H1 (cell line): Measurements from ENCODE around the gene TDP2. TPM values are rescaled to one million over a fixed set of nuclear protein-coding genes. Genes with fewer than 3 reads are reported as not detected.

Experiments
- CTCF ChIA-PET: fragments of 300-600 bp; sonication (Branson Sonifier 250); formaldehyde crosslinking; loops from one replicate; lab custom pipeline; 2021; ENCODE audit not compliant: partially characterized antibody; lab: Charles Lee
- POLR2A ChIA-PET: fragments of 300-600 bp; sonication (Branson Sonifier 250); formaldehyde crosslinking; loops from one replicate; lab custom pipeline; 2021; ENCODE audit warnings: inconsistent platforms; ENCODE audit not compliant: partially characterized antibody; lab: Charles Lee
- DNase-seq, 2 experiments: peaks; one replicate each; pipeline versions ENCODE4 v3.0.0 to v3.0.0-alpha.2; 2010 to 2022; ENCODE audit warnings: low spot score in 2 of 2, low read depth in 1 of 2, mixed read lengths in 1 of 2
- FAIRE-seq: peaks from 2 replicates; lab custom pipeline; 2011; peaks lifted over from hg19 to GRCh38; lab: Jason Lieb, UNC
- H2AFZ ChIP-seq: 2 replicates; pipeline ENCODE4 v1.8.1; 2012; ENCODE audit warnings: low read length, inconsistent platforms
- H2AK5ac ChIP-seq: 2 replicates; pipeline ENCODE4 v1.6.1; 2013; ENCODE audit warnings: low read depth, low read length
- H2BK120ac ChIP-seq: replicated peaks from 2 replicates; pipeline ENCODE3; 2013; ENCODE audit warnings: low read depth, low read length, inconsistent platforms
- H2BK12ac ChIP-seq: 2 replicates; pipeline ENCODE4 v1.6.1; 2013; ENCODE audit warnings: low read depth, low read length
- H2BK15ac ChIP-seq: 2 replicates; pipeline ENCODE4 v1.6.1; 2013; ENCODE audit warnings: low read length
- H2BK20ac ChIP-seq: 2 replicates; pipeline ENCODE4 v1.6.1; 2013; ENCODE audit warnings: low read length
- H2BK5ac ChIP-seq: 2 replicates; pipeline ENCODE4 v1.6.1; 2013; ENCODE audit warnings: low read depth, low read length
- H3K14ac ChIP-seq: 2 replicates; pipeline ENCODE4 v1.6.1; 2013; ENCODE audit warnings: inconsistent platforms; ENCODE audit not compliant: insufficient read length
- H3K18ac ChIP-seq: 2 replicates; pipeline ENCODE4 v1.6.1; 2013; ENCODE audit warnings: low read length; ENCODE audit errors: extremely low read depth
- H3K23ac ChIP-seq: 2 replicates; pipeline ENCODE4 v1.6.1; 2013; ENCODE audit warnings: inconsistent platforms; ENCODE audit not compliant: insufficient read length
- H3K23me2 ChIP-seq: 2 replicates; pipeline ENCODE4 v1.6.1; 2013; ENCODE audit warnings: low read depth, low read length
- H3K27ac ChIP-seq: 2 replicates; pipeline ENCODE4 v1.6.1; 2011; ENCODE audit warnings: low read depth, low read length, inconsistent platforms
- H3K27me3 ChIP-seq, 4 experiments: replicated peaks in 1 of 4; 1 replicate in 1 of 4; 2 replicates in 3 of 4; pipeline versions ENCODE4 v1.6.1 to v1.8.1; 2011 to 2013; ENCODE audit warnings: low read length in 3 of 4, mild to moderate bottlenecking in 3 of 4, inconsistent platforms in 2 of 4, mixed read lengths in 2 of 4, moderate library complexity in 1 of 4; ENCODE audit not compliant: control insufficient read depth in 3 of 4, insufficient read depth in 3 of 4; ENCODE audit errors: extremely low read depth in 1 of 4
- H3K36me3 ChIP-seq, 4 experiments: 2 replicates each; pipeline versions ENCODE4 v1.6.1 to v1.8.1; 2011 to 2013; ENCODE audit warnings: mild to moderate bottlenecking in 4 of 4, low read length in 3 of 4, moderate library complexity in 2 of 4, control low read depth in 1 of 4, inconsistent platforms in 1 of 4; ENCODE audit not compliant: insufficient read depth in 4 of 4, control insufficient read depth in 2 of 4
- H3K4ac ChIP-seq: replicated peaks from 2 replicates; pipeline ENCODE3; 2013; ENCODE audit warnings: low read length, low read depth, mixed read lengths, inconsistent platforms; ENCODE audit not compliant: insufficient read length
- H3K4me1 ChIP-seq, 4 experiments: replicated peaks in 1 of 4; 1 replicate in 1 of 4; 2 replicates in 3 of 4; pipeline versions ENCODE4 v1.6.1 to v1.8.1; 2011 to 2013; ENCODE audit warnings: low read length in 3 of 4, inconsistent platforms in 2 of 4, mixed read lengths in 1 of 4; ENCODE audit not compliant: insufficient read depth in 4 of 4, control insufficient read depth in 3 of 4
- H3K4me2 ChIP-seq, 2 experiments: 2 replicates each; pipeline versions ENCODE4 v1.6.1 to v1.8.1; 2011 to 2013; ENCODE audit warnings: low read depth in 2 of 2, low read length in 2 of 2, control low read depth in 1 of 2, inconsistent platforms in 1 of 2, mild to moderate bottlenecking in 1 of 2; ENCODE audit not compliant: insufficient read depth in 1 of 2
- H3K4me3 ChIP-seq, 4 experiments: fragments of 200-600, 300-600 bp in 1 of 4; sonication (generic), shearing (Covaris generic), sonication (Bioruptor Twin) in 1 of 4; 2 replicates each; pipeline versions ENCODE4 v1.5.1 to v1.8.1; 2011 to 2016; ENCODE audit warnings: low read length in 4 of 4, low read depth in 3 of 4, control low read depth in 2 of 4, inconsistent platforms in 2 of 4, mild to moderate bottlenecking in 2 of 4, mixed read lengths in 1 of 4, moderate library complexity in 1 of 4; ENCODE audit not compliant: insufficient read depth in 2 of 4; ENCODE audit errors: extremely low read depth in 1 of 4
- H3K56ac ChIP-seq: replicated peaks from 2 replicates; pipeline ENCODE3; 2013; ENCODE audit warnings: low read depth, mild to moderate bottlenecking, mixed read lengths, low read length, inconsistent platforms; ENCODE audit not compliant: insufficient read length
- H3K79me1 ChIP-seq: 2 replicates; pipeline ENCODE4 v1.6.1; 2013; ENCODE audit warnings: low read depth, low read length, control low read depth
- H3K79me2 ChIP-seq, 2 experiments: 2 replicates each; pipeline versions ENCODE4 v1.6.1 to v1.8.1; 2012 to 2013; ENCODE audit warnings: low read length in 2 of 2, mild to moderate bottlenecking in 2 of 2, inconsistent platforms in 1 of 2; ENCODE audit not compliant: insufficient read depth in 2 of 2, control insufficient read depth in 1 of 2
- H3K9ac ChIP-seq, 4 experiments: replicated peaks in 1 of 4; 1 replicate in 1 of 4; 2 replicates in 3 of 4; pipeline versions ENCODE4 v1.6.1 to v1.8.1; 2011 to 2013; ENCODE audit warnings: low read depth in 3 of 4, low read length in 3 of 4, control low read depth in 2 of 4, mild to moderate bottlenecking in 2 of 4, moderate library complexity in 2 of 4, inconsistent platforms in 1 of 4; ENCODE audit errors: extremely low read depth in 1 of 4
- H3K9me3 ChIP-seq, 2 experiments: 2 replicates each; pipeline versions ENCODE4 v1.6.1 to v1.8.1; 2012 to 2013; ENCODE audit warnings: mild to moderate bottlenecking in 2 of 2, moderate library complexity in 2 of 2, control low read depth in 1 of 2, inconsistent platforms in 1 of 2, low read depth in 1 of 2, low read length in 1 of 2, mixed read lengths in 1 of 2; ENCODE audit not compliant: insufficient read depth in 2 of 2
- H4K20me1 ChIP-seq, 2 experiments: replicated peaks in 1 of 2; 2 replicates each; pipeline versions ENCODE3 to v1.8.1; 2011 to 2013; ENCODE audit warnings: inconsistent platforms in 2 of 2, low read length in 2 of 2, mild to moderate bottlenecking in 1 of 2; ENCODE audit not compliant: insufficient read depth in 2 of 2, control insufficient read depth in 1 of 2
- H4K5ac ChIP-seq: 2 replicates; pipeline ENCODE4 v1.6.1; 2013; ENCODE audit warnings: low read length, low read depth, mixed read lengths, inconsistent platforms; ENCODE audit not compliant: insufficient read length
- H4K8ac ChIP-seq: 2 replicates; pipeline ENCODE4 v1.8.0; 2013; ENCODE audit warnings: mild to moderate bottlenecking, moderate library complexity, low read length, inconsistent platforms; ENCODE audit not compliant: insufficient read depth; ENCODE audit errors: extremely low read depth
- H4K91ac ChIP-seq: replicated peaks from 2 replicates; pipeline ENCODE3; 2013; ENCODE audit warnings: low read length, mixed read lengths, inconsistent platforms; ENCODE audit not compliant: insufficient read length
- ATF2 ChIP-seq: IDR thresholded peaks from 2 replicates; pipeline ENCODE4 v1.6.1; 2012; ENCODE audit warnings: low read length, inconsistent platforms
- BRCA1 ChIP-seq: IDR thresholded peaks from 2 replicates; pipeline ENCODE4 v1.6.1; 2012; ENCODE audit warnings: low read depth, low read length, improper control_type of control experiment
- CEBPB ChIP-seq: IDR thresholded peaks from 2 replicates; pipeline ENCODE4 v1.6.1; 2012; ENCODE audit warnings: low read depth, low read length
- FOSL1 ChIP-seq: IDR thresholded peaks from 2 replicates; pipeline ENCODE4 v1.6.1; 2011; ENCODE audit warnings: mild to moderate bottlenecking, low read depth, low read length, moderate library complexity; ENCODE audit not compliant: insufficient read depth
- GTF2F1 ChIP-seq: IDR thresholded peaks from 2 replicates; pipeline ENCODE4 v1.6.1; 2012; ENCODE audit warnings: low read depth, low read length, improper control_type of control experiment, borderline replicate concordance
- MAX ChIP-seq: IDR thresholded peaks from 2 replicates; pipeline ENCODE4 v1.6.1; 2012; ENCODE audit warnings: inconsistent platforms
- RAD21 ChIP-seq, 2 experiments: IDR thresholded peaks in 1 of 2; conservative IDR thresholded peaks in 1 of 2; 2 replicates each; pipeline ENCODE4 v1.6.1; 2011; ENCODE audit warnings: low read depth in 2 of 2, low read length in 2 of 2, improper control_type of control experiment in 1 of 2, inconsistent platforms in 1 of 2, mild to moderate bottlenecking in 1 of 2, moderate library complexity in 1 of 2
- SP1 ChIP-seq: IDR thresholded peaks from 2 replicates; pipeline ENCODE4 v1.6.1; 2011; ENCODE audit warnings: low read depth, low read length
- SRF ChIP-seq: IDR thresholded peaks from 2 replicates; pipeline ENCODE4 v1.6.1; 2011; ENCODE audit warnings: mild to moderate bottlenecking, low read depth, low read length, moderate library complexity
- SUZ12 ChIP-seq: fragments of 200-600 bp; sonication (generic); IDR thresholded peaks from 2 replicates; pipeline ENCODE4 v1.6.1; 2012; ENCODE audit warnings: mild to moderate bottlenecking, inconsistent platforms, low read length, moderate library complexity, mixed read lengths
- TBP ChIP-seq: IDR thresholded peaks from 2 replicates; pipeline ENCODE4 v1.6.1; 2011; ENCODE audit warnings: low read depth, low read length, improper control_type of control experiment
- YY1 ChIP-seq: IDR thresholded peaks from 2 replicates; pipeline ENCODE4 v1.6.1; 2011; ENCODE audit warnings: low read depth, mild to moderate bottlenecking, low read length
- polyA plus RNA-seq, 7 experiments: library from polyadenylated mRNA; depleted of rRNA in 3 of 7; stranded (reverse) in 5 of 7; unstranded in 2 of 7; fragments of >200 nt in 5 of 7; fragments of 200-250 nt in 2 of 7; gene quantifications; 1 replicate in 5 of 7; 2 replicates in 1 of 7; 4 replicates in 1 of 7; pipeline versions ENCODE4 v1.2.1 to v1.2.3, GENCODE V29; 2011 to 2013; ENCODE audit warnings: missing spikeins in 2 of 7, mixed read lengths in 2 of 7
- total RNA-seq: library from RNA; stranded (reverse); fragmentation: NEBNext Ultra II Directional; extraction: Animal tissue kit (Norgen Biotek cat#: 25700); gene quantifications from 2 replicates; pipeline ENCODE4 v1.2.1, GENCODE V29; 2021
- TF ChIP-seq, protein P1 (sequence below): IDR thresholded peaks from 2 replicates; pipeline ENCODE4 v1.6.1; 2012; ENCODE audit warnings: inconsistent platforms

TDP2 gene
- total and polyA plus RNA-seq, 2 of the 8 experiments (the other 6 are each of a cell fraction or from before 2014, with no cell fraction given) = 18.8 to 51.6 TPM

GRCh38 chr6:24636681-24637080, 30.0 kb downstream of the TDP2 start:
- no peak overlapping the region for H3K4me3 ChIP-seq
- H2BK15ac ChIP-seq = no peak overlapping the region
- H2AFZ ChIP-seq = no peak overlapping the region
- TF ChIP-seq SUZ12 (no peak), FOSL1 (no peak), SP1 (no peak), GTF2F1 (no peak), ATF2 (no peak), RAD21 (IDR thresholded peaks at IDR 0.05 in 1 of 2, conservative IDR thresholded peaks at IDR 0.05 in 1 of 2; ENCODE audit: low read depth in 2 of 2, low read length in 2 of 2) (no peak), BRCA1 (no peak), SRF (no peak), YY1 (no peak), CEBPB (no peak), TBP (no peak), MAX (no peak)
- TF ChIP-seq, protein P1, sequence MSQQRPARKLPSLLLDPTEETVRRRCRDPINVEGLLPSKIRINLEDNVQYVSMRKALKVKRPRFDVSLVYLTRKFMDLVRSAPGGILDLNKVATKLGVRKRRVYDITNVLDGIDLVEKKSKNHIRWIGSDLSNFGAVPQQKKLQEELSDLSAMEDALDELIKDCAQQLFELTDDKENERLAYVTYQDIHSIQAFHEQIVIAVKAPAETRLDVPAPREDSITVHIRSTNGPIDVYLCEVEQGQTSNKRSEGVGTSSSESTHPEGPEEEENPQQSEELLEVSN = no peak
- no peak overlapping the region for H2BK20ac ChIP-seq
- no peaks in the 10 kb centered on the region for H3K23me2 ChIP-seq
- H4K20me1 ChIP-seq = no peaks in the 10 kb centered on the region
- H3K9ac ChIP-seq = no peak overlapping the region
- FAIRE-seq = no peak
- no peak overlapping the region for H3K56ac ChIP-seq
- no peaks in the 10 kb centered on the region; a peak in 2 of 7 replicates for H3K4me1 ChIP-seq
- H3K14ac ChIP-seq = no peak overlapping the region
- no peaks in the 10 kb centered on the region for H3K36me3 ChIP-seq
- H3K18ac ChIP-seq = no peak overlapping the region
- no peak overlapping the region for H2BK120ac ChIP-seq
- H3K79me1 ChIP-seq = no peaks in the 10 kb centered on the region
- no peak overlapping the region for H2BK5ac ChIP-seq
- H3K23ac ChIP-seq = no peak overlapping the region
- no peak overlapping the region for H2BK12ac ChIP-seq
- ChIA-PET POLR2A (interaction anchor here (1.3 kb wide), 1 partner anchor 55 kb away, joined by 3 read pairs; no protein-coding TSS in a partner anchor), CTCF (interaction anchor here (0.6 to 1.5 kb wide), 5 partner anchors 9 to 296 kb away, joined by 3 to 6 read pairs (median 3); partner anchors contain the start of gene KIAA0319)
- no peak overlapping the region for H3K4me2 ChIP-seq
- no peak overlapping the region for H4K91ac ChIP-seq
- H3K27ac ChIP-seq = no peak overlapping the region
- no peaks in the 10 kb centered on the region for H3K79me2 ChIP-seq
- no peaks in the 10 kb centered on the region for H3K27me3 ChIP-seq
- no peak overlapping the region for H4K8ac ChIP-seq
- H4K5ac ChIP-seq = no peak overlapping the region
- H3K4ac ChIP-seq = no peak overlapping the region
- peaks cover 0 to 2% of the 10 kb centered on the region in 2 experiments; a peak in 1 of 4 replicates for H3K9me3 ChIP-seq
- DNase-seq = no peak
- H2AK5ac ChIP-seq = no peak overlapping the region
